HEK293 (cell line): ENCODE data around the gene PCGF1.

Experiments used
- CTCF ChIA-PET: fragments of 350-600 bp; formaldehyde crosslinking; extraction: SDS; loops from one replicate; lab custom pipeline; 2021; ENCODE audit warnings: antibody characterized with exemption; lab: Yijun Ruan, JAX
- POLR2A ChIA-PET: fragments of 300-600 bp; formaldehyde crosslinking; extraction: SDS; loops from one replicate; lab custom pipeline; 2020; ENCODE audit warnings: antibody characterized with exemption, inconsistent platforms; lab: Yijun Ruan, JAX
- H3K27ac ChIP-seq: fragments of 200-500 bp; sonication (Bioruptor generic); 2 replicates; pipeline ENCODE4 v1.5.1; 2014; ENCODE audit warnings: low read depth, low read length, control low read depth, inconsistent platforms; ENCODE audit errors: extremely low read depth
- H3K36me3 ChIP-seq, 2 experiments: fragments of 200-500 bp in 1 of 2; sonication (Bioruptor generic) in 1 of 2; 1 replicate in 1 of 2; 2 replicates in 1 of 2; pipeline ENCODE4 v1.5.1; 2014 to 2017; ENCODE audit warnings: inconsistent platforms in 2 of 2, low read length in 2 of 2; ENCODE audit not compliant: control insufficient read depth in 2 of 2, insufficient read depth in 1 of 2
- H3K4me1 ChIP-seq: fragments of 200-500 bp; sonication (Bioruptor generic); 2 replicates; pipeline ENCODE4 v1.5.1; 2014; ENCODE audit warnings: mild to moderate bottlenecking, low read length, inconsistent platforms; ENCODE audit not compliant: control insufficient read depth, insufficient read depth
- H3K4me3 ChIP-seq: 2 replicates; pipeline ENCODE4 v1.5.1; 2011; ENCODE audit warnings: low read depth, mild to moderate bottlenecking, control low read depth, low read length, moderate library complexity
- H3K9me3 ChIP-seq: fragments of 200-500 bp; sonication (Bioruptor generic); 2 replicates; pipeline ENCODE4 v1.5.1; 2014; ENCODE audit warnings: low read depth, low read length, inconsistent platforms; ENCODE audit not compliant: control insufficient read depth, insufficient read depth
- IKZF3 ChIP-seq: fragments of 450-650 bp; IDR thresholded peaks from 2 replicates; pipeline ENCODE4 v1.5.0; 2018; ENCODE audit warnings: missing biosample characterization, mild to moderate bottlenecking, missing genetic modification characterization, moderate library complexity
- KLF1 ChIP-seq: fragments of 450-650 bp; formaldehyde crosslinking; IDR thresholded peaks from 2 replicates; pipeline ENCODE4 v1.5.1; 2016; ENCODE audit warnings: missing biosample characterization, missing genetic modification characterization
- KLF10 ChIP-seq: fragments of 450-650 bp; IDR thresholded peaks from 2 replicates; pipeline ENCODE4 v1.5.1; 2018; ENCODE audit warnings: missing biosample characterization, mild to moderate bottlenecking, missing genetic modification characterization
- PRDM1 ChIP-seq: fragments of 450-650 bp; formaldehyde crosslinking; IDR thresholded peaks from 2 replicates; pipeline ENCODE4; 2016; ENCODE audit warnings: missing biosample characterization, missing genetic modification characterization
- SP3 ChIP-seq: fragments of 450-650 bp; formaldehyde crosslinking; IDR thresholded peaks from 2 replicates; pipeline ENCODE4 v1.5.1; 2016; ENCODE audit warnings: missing biosample characterization, missing genetic modification characterization
- SP7 ChIP-seq: fragments of 450-650 bp; formaldehyde crosslinking; IDR thresholded peaks from 2 replicates; pipeline ENCODE4 v1.5.1; 2016; ENCODE audit warnings: missing biosample characterization, missing genetic modification characterization
- ZBTB20 ChIP-seq: fragments of 450-650 bp; formaldehyde crosslinking; IDR thresholded peaks from 2 replicates; pipeline ENCODE4 v1.5.1; 2016; ENCODE audit warnings: missing biosample characterization, missing genetic modification characterization
- ZBTB48 ChIP-seq: fragments of 450-650 bp; formaldehyde crosslinking; IDR thresholded peaks from 2 replicates; pipeline ENCODE4 v1.5.1; 2016; ENCODE audit warnings: missing biosample characterization, missing genetic modification characterization
- ZEB2 ChIP-seq: fragments of 450-650 bp; formaldehyde crosslinking; IDR thresholded peaks from 2 replicates; pipeline ENCODE4 v1.5.1; 2016; ENCODE audit warnings: missing biosample characterization, missing genetic modification characterization
- ZNF223 ChIP-seq: fragments of 450-650 bp; formaldehyde crosslinking; IDR thresholded peaks from 2 replicates; pipeline ENCODE4 v1.5.1; 2016; ENCODE audit warnings: missing biosample characterization, missing genetic modification characterization
- ZNF24 ChIP-seq: fragments of 450-650 bp; formaldehyde crosslinking; IDR thresholded peaks from 2 replicates; pipeline ENCODE4 v1.5.1; 2016; ENCODE audit warnings: missing biosample characterization, missing genetic modification characterization
- ZNF335 ChIP-seq: fragments of 450-650 bp; formaldehyde crosslinking; conservative IDR thresholded peaks from 2 replicates; pipeline ENCODE4 v1.5.1; 2016; ENCODE audit warnings: missing biosample characterization, missing genetic modification characterization
- ZNF394 ChIP-seq: fragments of 450-650 bp; formaldehyde crosslinking; IDR thresholded peaks from 2 replicates; pipeline ENCODE4 v1.5.1; 2016; ENCODE audit warnings: missing biosample characterization, missing genetic modification characterization, mild to moderate bottlenecking, moderate library complexity, borderline replicate concordance
- ZNF501 ChIP-seq: fragments of 450-650 bp; formaldehyde crosslinking; IDR thresholded peaks from 2 replicates; pipeline ENCODE4 v1.5.1; 2016; ENCODE audit warnings: missing biosample characterization, missing genetic modification characterization
- ZNF623 ChIP-seq: fragments of 450-650 bp; formaldehyde crosslinking; IDR thresholded peaks from 2 replicates; pipeline ENCODE4 v1.5.1; 2016; ENCODE audit warnings: missing biosample characterization, missing genetic modification characterization
- ZNF777 ChIP-seq: fragments of 450-650 bp; formaldehyde crosslinking; IDR thresholded peaks from 2 replicates; pipeline ENCODE4 v1.5.1; 2017; ENCODE audit warnings: missing biosample characterization, missing genetic modification characterization, borderline replicate concordance
- ZSCAN30 ChIP-seq: fragments of 450-650 bp; IDR thresholded peaks from 2 replicates; pipeline ENCODE4 v1.5.1; 2018; ENCODE audit warnings: missing biosample characterization, mild to moderate bottlenecking, missing genetic modification characterization, moderate library complexity
- TF ChIP-seq, protein P1 (sequence below): fragments of 450-650 bp; formaldehyde crosslinking; IDR thresholded peaks from 2 replicates; pipeline ENCODE4 v1.5.1; 2017; ENCODE audit warnings: missing biosample characterization, missing genetic modification characterization
- TF ChIP-seq, protein P2 (sequence below): sonication (generic); formaldehyde crosslinking; IDR thresholded peaks from 2 replicates; pipeline ENCODE4 v1.8.1; 2022; ENCODE audit warnings: mild to moderate bottlenecking, moderate library complexity, missing genetic modification reagents
- TF ChIP-seq, protein P3 (sequence below): fragments of 450-650 bp; formaldehyde crosslinking; IDR thresholded peaks from 2 replicates; pipeline ENCODE4 v1.5.1; 2016; ENCODE audit warnings: missing biosample characterization, missing genetic modification characterization
- TF ChIP-seq, protein P4 (sequence below): fragments of 450-650 bp; formaldehyde crosslinking; optimal IDR thresholded peaks from 2 replicates; pipeline ENCODE3; 2016; ENCODE audit warnings: missing biosample characterization, mild to moderate bottlenecking, missing genetic modification characterization
- TF ChIP-seq, protein P5 (sequence below): fragments of 450-650 bp; formaldehyde crosslinking; IDR thresholded peaks from 2 replicates; pipeline ENCODE4 v1.5.1; 2016; ENCODE audit warnings: missing biosample characterization, missing genetic modification characterization

PCGF1 gene

DNA sequence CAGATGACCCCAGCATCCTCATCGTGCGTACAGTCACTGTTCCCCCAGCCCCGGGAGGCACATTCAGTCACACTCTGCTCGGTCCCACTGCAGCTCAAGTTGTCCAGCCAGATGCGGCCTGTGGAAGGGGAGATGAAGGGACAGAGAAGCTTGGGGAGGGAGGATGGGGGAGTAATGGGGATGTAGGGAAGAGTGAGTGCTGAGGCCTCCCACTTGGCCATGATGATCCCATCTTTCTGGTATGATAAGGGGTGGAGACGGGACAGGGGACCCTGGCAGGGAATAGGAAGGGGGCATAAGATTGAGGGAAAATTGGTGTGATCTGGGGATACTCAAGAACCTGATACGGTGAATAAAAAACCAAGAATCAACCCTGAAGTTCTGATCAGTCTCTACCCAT lies 42.7 kb upstream of the PCGF1 start:
- Histone ChIP-seq H3K27ac (no peak overlapping the region), H3K36me3 (peaks cover 0 to 4% of the 10 kb centered on the region in 2 experiments; a peak in 1 of 3 replicates), H3K9me3 (no peaks in the 10 kb centered on the region), H3K4me1 (no peaks in the 10 kb centered on the region; the same call in 1 of the 2 replicates), H3K4me3 (no peak overlapping the region)
- POLR2A ChIA-PET = no interaction called here
- CTCF ChIA-PET = no interaction called here
- no peak for TF ChIP-seq ZNF223
- TF ChIP-seq, protein P1, sequence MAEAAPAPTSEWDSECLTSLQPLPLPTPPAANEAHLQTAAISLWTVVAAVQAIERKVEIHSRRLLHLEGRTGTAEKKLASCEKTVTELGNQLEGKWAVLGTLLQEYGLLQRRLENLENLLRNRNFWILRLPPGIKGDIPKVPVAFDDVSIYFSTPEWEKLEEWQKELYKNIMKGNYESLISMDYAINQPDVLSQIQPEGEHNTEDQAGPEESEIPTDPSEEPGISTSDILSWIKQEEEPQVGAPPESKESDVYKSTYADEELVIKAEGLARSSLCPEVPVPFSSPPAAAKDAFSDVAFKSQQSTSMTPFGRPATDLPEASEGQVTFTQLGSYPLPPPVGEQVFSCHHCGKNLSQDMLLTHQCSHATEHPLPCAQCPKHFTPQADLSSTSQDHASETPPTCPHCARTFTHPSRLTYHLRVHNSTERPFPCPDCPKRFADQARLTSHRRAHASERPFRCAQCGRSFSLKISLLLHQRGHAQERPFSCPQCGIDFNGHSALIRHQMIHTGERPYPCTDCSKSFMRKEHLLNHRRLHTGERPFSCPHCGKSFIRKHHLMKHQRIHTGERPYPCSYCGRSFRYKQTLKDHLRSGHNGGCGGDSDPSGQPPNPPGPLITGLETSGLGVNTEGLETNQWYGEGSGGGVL (tag by site-specific recombination) = peak; percentile 39; the same call in 1 of the 2 replicates
- TF ChIP-seq ZNF501 (tag by site-specific recombination) = no peak
- TF ChIP-seq ZNF623 (tag by site-specific recombination) = no peak
- TF ChIP-seq, all 188 proteins: peak for 1

DNA sequence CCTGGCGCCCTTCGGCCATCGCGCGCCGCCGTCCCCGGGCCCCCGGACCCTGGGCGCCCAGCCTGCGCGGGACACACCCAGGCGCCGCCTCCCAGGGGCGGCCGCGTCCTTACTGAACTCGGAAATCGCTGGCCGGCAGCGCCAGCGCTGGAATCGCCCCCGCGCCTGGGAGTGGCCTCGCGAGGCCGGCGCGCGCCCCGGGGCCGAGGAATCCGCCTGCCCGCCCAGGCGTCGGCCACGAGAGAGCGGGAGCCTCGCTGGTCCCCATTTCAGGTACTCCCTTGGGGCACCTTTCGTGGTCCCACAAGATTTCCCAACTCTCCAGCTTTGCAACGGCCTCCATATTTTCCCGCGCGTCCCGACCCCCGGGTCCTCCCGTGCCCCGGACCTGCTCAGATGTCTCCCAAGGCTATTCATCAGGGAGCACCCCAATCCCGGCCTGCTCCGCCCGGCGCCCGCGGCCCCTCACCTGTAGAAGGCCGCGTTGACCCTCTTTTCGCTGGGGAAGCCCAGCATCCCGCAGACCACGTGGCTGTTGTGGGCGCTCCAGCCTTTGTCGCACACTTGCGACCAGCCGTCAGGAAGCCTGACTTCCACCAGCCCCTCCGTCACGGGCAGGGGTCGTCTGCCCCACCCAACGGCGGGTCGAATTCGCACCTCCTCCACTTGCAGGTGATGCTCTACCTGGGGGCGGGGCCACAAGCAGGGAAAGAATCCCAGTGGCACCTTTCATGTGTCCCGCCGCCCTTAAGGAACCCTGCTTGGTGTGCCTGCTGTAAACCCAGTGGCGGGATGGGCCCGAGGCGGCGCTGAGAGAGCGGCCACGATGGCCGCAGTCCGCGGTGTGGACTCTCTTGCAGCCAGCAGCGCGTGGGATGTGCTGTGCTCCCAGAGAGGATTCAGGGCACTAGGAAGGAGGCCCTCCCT lies 41.7 kb upstream of the PCGF1 start:
- Histone ChIP-seq H3K27ac (peak overlapping the region; percentile 69; the same call in 1 of the 2 replicates), H3K4me3 (peak overlapping the region; percentile 41), H3K36me3 (peaks cover 0 to 4% of the 10 kb centered on the region in 2 experiments; a peak in 1 of 3 replicates), H3K9me3 (no peaks in the 10 kb centered on the region), H3K4me1 (no peaks in the 10 kb centered on the region; the same call in 1 of the 2 replicates)
- ChIA-PET POLR2A (interaction anchor here (1.6 kb wide), 1 partner anchor 91 kb away, joined by 3 read pairs; the partner anchor contains the start of gene WBP1), CTCF (no interaction called here)
- TF ChIP-seq ZNF777 (tag by site-specific recombination) (no peak), ZNF24 (tag by site-specific recombination) (0 out of 2 replicates have a peak, but pooled peaks have one; percentile 25), ZNF335 (tag by site-specific recombination) (peak; percentile 52), PRDM1 (tag by site-specific recombination) (no peak), SP7 (tag by site-specific recombination) (peak; percentile 19; the same call in 1 of the 2 replicates), SP3 (tag by site-specific recombination) (peak; percentile 14; the same call in 1 of the 2 replicates), KLF1 (tag by site-specific recombination) (peak; percentile 16; the same call in 1 of the 2 replicates), ZBTB20 (tag by site-specific recombination) (peak; percentile 62), ZNF394 (tag by site-specific recombination) (peak; percentile 82), KLF10 (tag by site-specific recombination) (peak; percentile 86), ZEB2 (tag by site-specific recombination) (peak; percentile 31; the same call in 1 of the 2 replicates), ZSCAN30 (tag by site-specific recombination) (peak; percentile 74), IKZF3 (tag by site-specific recombination) (no peak), ZBTB48 (tag by site-specific recombination) (peak; percentile 39; the same call in 1 of the 2 replicates)
- TF ChIP-seq, protein P2, sequence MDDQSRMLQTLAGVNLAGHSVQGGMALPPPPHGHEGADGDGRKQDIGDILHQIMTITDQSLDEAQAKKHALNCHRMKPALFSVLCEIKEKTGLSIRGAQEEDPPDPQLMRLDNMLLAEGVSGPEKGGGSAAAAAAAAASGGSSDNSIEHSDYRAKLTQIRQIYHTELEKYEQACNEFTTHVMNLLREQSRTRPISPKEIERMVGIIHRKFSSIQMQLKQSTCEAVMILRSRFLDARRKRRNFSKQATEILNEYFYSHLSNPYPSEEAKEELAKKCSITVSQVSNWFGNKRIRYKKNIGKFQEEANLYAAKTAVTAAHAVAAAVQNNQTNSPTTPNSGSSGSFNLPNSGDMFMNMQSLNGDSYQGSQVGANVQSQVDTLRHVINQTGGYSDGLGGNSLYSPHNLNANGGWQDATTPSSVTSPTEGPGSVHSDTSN (CRISPR knock-in tag) = 0 out of 2 replicates have a peak, but pooled peaks have one; percentile 25
- TF ChIP-seq, protein P3, sequence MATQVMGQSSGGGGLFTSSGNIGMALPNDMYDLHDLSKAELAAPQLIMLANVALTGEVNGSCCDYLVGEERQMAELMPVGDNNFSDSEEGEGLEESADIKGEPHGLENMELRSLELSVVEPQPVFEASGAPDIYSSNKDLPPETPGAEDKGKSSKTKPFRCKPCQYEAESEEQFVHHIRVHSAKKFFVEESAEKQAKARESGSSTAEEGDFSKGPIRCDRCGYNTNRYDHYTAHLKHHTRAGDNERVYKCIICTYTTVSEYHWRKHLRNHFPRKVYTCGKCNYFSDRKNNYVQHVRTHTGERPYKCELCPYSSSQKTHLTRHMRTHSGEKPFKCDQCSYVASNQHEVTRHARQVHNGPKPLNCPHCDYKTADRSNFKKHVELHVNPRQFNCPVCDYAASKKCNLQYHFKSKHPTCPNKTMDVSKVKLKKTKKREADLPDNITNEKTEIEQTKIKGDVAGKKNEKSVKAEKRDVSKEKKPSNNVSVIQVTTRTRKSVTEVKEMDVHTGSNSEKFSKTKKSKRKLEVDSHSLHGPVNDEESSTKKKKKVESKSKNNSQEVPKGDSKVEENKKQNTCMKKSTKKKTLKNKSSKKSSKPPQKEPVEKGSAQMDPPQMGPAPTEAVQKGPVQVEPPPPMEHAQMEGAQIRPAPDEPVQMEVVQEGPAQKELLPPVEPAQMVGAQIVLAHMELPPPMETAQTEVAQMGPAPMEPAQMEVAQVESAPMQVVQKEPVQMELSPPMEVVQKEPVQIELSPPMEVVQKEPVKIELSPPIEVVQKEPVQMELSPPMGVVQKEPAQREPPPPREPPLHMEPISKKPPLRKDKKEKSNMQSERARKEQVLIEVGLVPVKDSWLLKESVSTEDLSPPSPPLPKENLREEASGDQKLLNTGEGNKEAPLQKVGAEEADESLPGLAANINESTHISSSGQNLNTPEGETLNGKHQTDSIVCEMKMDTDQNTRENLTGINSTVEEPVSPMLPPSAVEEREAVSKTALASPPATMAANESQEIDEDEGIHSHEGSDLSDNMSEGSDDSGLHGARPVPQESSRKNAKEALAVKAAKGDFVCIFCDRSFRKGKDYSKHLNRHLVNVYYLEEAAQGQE (tag by site-specific recombination) = 0 out of 2 replicates have a peak, but pooled peaks have one; percentile 20
- TF ChIP-seq, protein P4, sequence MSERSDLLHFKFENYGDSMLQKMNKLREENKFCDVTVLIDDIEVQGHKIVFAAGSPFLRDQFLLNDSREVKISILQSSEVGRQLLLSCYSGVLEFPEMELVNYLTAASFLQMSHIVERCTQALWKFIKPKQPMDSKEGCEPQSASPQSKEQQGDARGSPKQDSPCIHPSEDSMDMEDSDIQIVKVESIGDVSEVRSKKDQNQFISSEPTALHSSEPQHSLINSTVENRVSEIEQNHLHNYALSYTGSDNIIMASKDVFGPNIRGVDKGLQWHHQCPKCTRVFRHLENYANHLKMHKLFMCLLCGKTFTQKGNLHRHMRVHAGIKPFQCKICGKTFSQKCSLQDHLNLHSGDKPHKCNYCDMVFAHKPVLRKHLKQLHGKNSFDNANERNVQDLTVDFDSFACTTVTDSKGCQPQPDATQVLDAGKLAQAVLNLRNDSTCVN (tag by site-specific recombination) = peak; percentile 79
- TF ChIP-seq, protein P5, sequence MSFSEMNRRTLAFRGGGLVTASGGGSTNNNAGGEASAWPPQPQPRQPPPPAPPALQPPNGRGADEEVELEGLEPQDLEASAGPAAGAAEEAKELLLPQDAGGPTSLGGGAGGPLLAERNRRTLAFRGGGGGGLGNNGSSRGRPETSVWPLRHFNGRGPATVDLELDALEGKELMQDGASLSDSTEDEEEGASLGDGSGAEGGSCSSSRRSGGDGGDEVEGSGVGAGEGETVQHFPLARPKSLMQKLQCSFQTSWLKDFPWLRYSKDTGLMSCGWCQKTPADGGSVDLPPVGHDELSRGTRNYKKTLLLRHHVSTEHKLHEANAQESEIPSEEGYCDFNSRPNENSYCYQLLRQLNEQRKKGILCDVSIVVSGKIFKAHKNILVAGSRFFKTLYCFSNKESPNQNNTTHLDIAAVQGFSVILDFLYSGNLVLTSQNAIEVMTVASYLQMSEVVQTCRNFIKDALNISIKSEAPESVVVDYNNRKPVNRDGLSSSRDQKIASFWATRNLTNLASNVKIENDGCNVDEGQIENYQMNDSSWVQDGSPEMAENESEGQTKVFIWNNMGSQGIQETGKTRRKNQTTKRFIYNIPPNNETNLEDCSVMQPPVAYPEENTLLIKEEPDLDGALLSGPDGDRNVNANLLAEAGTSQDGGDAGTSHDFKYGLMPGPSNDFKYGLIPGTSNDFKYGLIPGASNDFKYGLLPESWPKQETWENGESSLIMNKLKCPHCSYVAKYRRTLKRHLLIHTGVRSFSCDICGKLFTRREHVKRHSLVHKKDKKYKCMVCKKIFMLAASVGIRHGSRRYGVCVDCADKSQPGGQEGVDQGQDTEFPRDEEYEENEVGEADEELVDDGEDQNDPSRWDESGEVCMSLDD = peak; percentile 67; the same call in 1 of the 2 replicates
